H1 (cell line): ENCODE results near the gene NACAD. TPM values are rescaled to one million over a fixed set of nuclear protein-coding genes. Genes with fewer than 3 reads are reported as not detected.

ENCODE experiments used
- CTCF ChIA-PET: fragments of 300-600 bp; sonication (Branson Sonifier 250); formaldehyde crosslinking; loops from one replicate; lab custom pipeline; 2021; ENCODE audit not compliant: partially characterized antibody; lab: Charles Lee
- POLR2A ChIA-PET: fragments of 300-600 bp; sonication (Branson Sonifier 250); formaldehyde crosslinking; loops from one replicate; lab custom pipeline; 2021; ENCODE audit warnings: inconsistent platforms; ENCODE audit not compliant: partially characterized antibody; lab: Charles Lee
- DNase-seq, 2 experiments: peaks; one replicate each; pipeline versions ENCODE4 v3.0.0 to v3.0.0-alpha.2; 2010 to 2022; ENCODE audit warnings: low spot score in 2 of 2, low read depth in 1 of 2, mixed read lengths in 1 of 2
- FAIRE-seq: peaks from 2 replicates; lab custom pipeline; 2011; peaks lifted over from hg19 to GRCh38; lab: Jason Lieb, UNC
- H2AFZ ChIP-seq: 2 replicates; pipeline ENCODE4 v1.8.1; 2012; ENCODE audit warnings: low read length, inconsistent platforms
- H2AK5ac ChIP-seq: 2 replicates; pipeline ENCODE4 v1.6.1; 2013; ENCODE audit warnings: low read depth, low read length
- H2BK120ac ChIP-seq: replicated peaks from 2 replicates; pipeline ENCODE3; 2013; ENCODE audit warnings: low read depth, low read length, inconsistent platforms
- H2BK12ac ChIP-seq: 2 replicates; pipeline ENCODE4 v1.6.1; 2013; ENCODE audit warnings: low read depth, low read length
- H2BK15ac ChIP-seq: 2 replicates; pipeline ENCODE4 v1.6.1; 2013; ENCODE audit warnings: low read length
- H2BK20ac ChIP-seq: 2 replicates; pipeline ENCODE4 v1.6.1; 2013; ENCODE audit warnings: low read length
- H2BK5ac ChIP-seq: 2 replicates; pipeline ENCODE4 v1.6.1; 2013; ENCODE audit warnings: low read depth, low read length
- H3K14ac ChIP-seq: 2 replicates; pipeline ENCODE4 v1.6.1; 2013; ENCODE audit warnings: inconsistent platforms; ENCODE audit not compliant: insufficient read length
- H3K18ac ChIP-seq: 2 replicates; pipeline ENCODE4 v1.6.1; 2013; ENCODE audit warnings: low read length; ENCODE audit errors: extremely low read depth
- H3K23ac ChIP-seq: 2 replicates; pipeline ENCODE4 v1.6.1; 2013; ENCODE audit warnings: inconsistent platforms; ENCODE audit not compliant: insufficient read length
- H3K23me2 ChIP-seq: 2 replicates; pipeline ENCODE4 v1.6.1; 2013; ENCODE audit warnings: low read depth, low read length
- H3K27ac ChIP-seq: 2 replicates; pipeline ENCODE4 v1.6.1; 2011; ENCODE audit warnings: low read depth, low read length, inconsistent platforms
- H3K27me3 ChIP-seq, 4 experiments: replicated peaks in 1 of 4; 1 replicate in 1 of 4; 2 replicates in 3 of 4; pipeline versions ENCODE4 v1.6.1 to v1.8.1; 2011 to 2013; ENCODE audit warnings: low read length in 3 of 4, mild to moderate bottlenecking in 3 of 4, inconsistent platforms in 2 of 4, mixed read lengths in 2 of 4, moderate library complexity in 1 of 4; ENCODE audit not compliant: control insufficient read depth in 3 of 4, insufficient read depth in 3 of 4; ENCODE audit errors: extremely low read depth in 1 of 4
- H3K36me3 ChIP-seq, 4 experiments: 2 replicates each; pipeline versions ENCODE4 v1.6.1 to v1.8.1; 2011 to 2013; ENCODE audit warnings: mild to moderate bottlenecking in 4 of 4, low read length in 3 of 4, moderate library complexity in 2 of 4, control low read depth in 1 of 4, inconsistent platforms in 1 of 4; ENCODE audit not compliant: insufficient read depth in 4 of 4, control insufficient read depth in 2 of 4
- H3K4ac ChIP-seq: replicated peaks from 2 replicates; pipeline ENCODE3; 2013; ENCODE audit warnings: low read length, low read depth, mixed read lengths, inconsistent platforms; ENCODE audit not compliant: insufficient read length
- H3K4me1 ChIP-seq, 4 experiments: replicated peaks in 1 of 4; 1 replicate in 1 of 4; 2 replicates in 3 of 4; pipeline versions ENCODE4 v1.6.1 to v1.8.1; 2011 to 2013; ENCODE audit warnings: low read length in 3 of 4, inconsistent platforms in 2 of 4, mixed read lengths in 1 of 4; ENCODE audit not compliant: insufficient read depth in 4 of 4, control insufficient read depth in 3 of 4
- H3K4me2 ChIP-seq, 2 experiments: 2 replicates each; pipeline versions ENCODE4 v1.6.1 to v1.8.1; 2011 to 2013; ENCODE audit warnings: low read depth in 2 of 2, low read length in 2 of 2, control low read depth in 1 of 2, inconsistent platforms in 1 of 2, mild to moderate bottlenecking in 1 of 2; ENCODE audit not compliant: insufficient read depth in 1 of 2
- H3K4me3 ChIP-seq, 4 experiments: fragments of 200-600, 300-600 bp in 1 of 4; sonication (generic), shearing (Covaris generic), sonication (Bioruptor Twin) in 1 of 4; 2 replicates each; pipeline versions ENCODE4 v1.5.1 to v1.8.1; 2011 to 2016; ENCODE audit warnings: low read length in 4 of 4, low read depth in 3 of 4, control low read depth in 2 of 4, inconsistent platforms in 2 of 4, mild to moderate bottlenecking in 2 of 4, mixed read lengths in 1 of 4, moderate library complexity in 1 of 4; ENCODE audit not compliant: insufficient read depth in 2 of 4; ENCODE audit errors: extremely low read depth in 1 of 4
- H3K56ac ChIP-seq: replicated peaks from 2 replicates; pipeline ENCODE3; 2013; ENCODE audit warnings: low read depth, mild to moderate bottlenecking, mixed read lengths, low read length, inconsistent platforms; ENCODE audit not compliant: insufficient read length
- H3K79me1 ChIP-seq: 2 replicates; pipeline ENCODE4 v1.6.1; 2013; ENCODE audit warnings: low read depth, low read length, control low read depth
- H3K79me2 ChIP-seq, 2 experiments: 2 replicates each; pipeline versions ENCODE4 v1.6.1 to v1.8.1; 2012 to 2013; ENCODE audit warnings: low read length in 2 of 2, mild to moderate bottlenecking in 2 of 2, inconsistent platforms in 1 of 2; ENCODE audit not compliant: insufficient read depth in 2 of 2, control insufficient read depth in 1 of 2
- H3K9ac ChIP-seq, 4 experiments: replicated peaks in 1 of 4; 1 replicate in 1 of 4; 2 replicates in 3 of 4; pipeline versions ENCODE4 v1.6.1 to v1.8.1; 2011 to 2013; ENCODE audit warnings: low read depth in 3 of 4, low read length in 3 of 4, control low read depth in 2 of 4, mild to moderate bottlenecking in 2 of 4, moderate library complexity in 2 of 4, inconsistent platforms in 1 of 4; ENCODE audit errors: extremely low read depth in 1 of 4
- H3K9me3 ChIP-seq, 2 experiments: 2 replicates each; pipeline versions ENCODE4 v1.6.1 to v1.8.1; 2012 to 2013; ENCODE audit warnings: mild to moderate bottlenecking in 2 of 2, moderate library complexity in 2 of 2, control low read depth in 1 of 2, inconsistent platforms in 1 of 2, low read depth in 1 of 2, low read length in 1 of 2, mixed read lengths in 1 of 2; ENCODE audit not compliant: insufficient read depth in 2 of 2
- H4K20me1 ChIP-seq, 2 experiments: replicated peaks in 1 of 2; 2 replicates each; pipeline versions ENCODE3 to v1.8.1; 2011 to 2013; ENCODE audit warnings: inconsistent platforms in 2 of 2, low read length in 2 of 2, mild to moderate bottlenecking in 1 of 2; ENCODE audit not compliant: insufficient read depth in 2 of 2, control insufficient read depth in 1 of 2
- H4K5ac ChIP-seq: 2 replicates; pipeline ENCODE4 v1.6.1; 2013; ENCODE audit warnings: low read length, low read depth, mixed read lengths, inconsistent platforms; ENCODE audit not compliant: insufficient read length
- H4K8ac ChIP-seq: 2 replicates; pipeline ENCODE4 v1.8.0; 2013; ENCODE audit warnings: mild to moderate bottlenecking, moderate library complexity, low read length, inconsistent platforms; ENCODE audit not compliant: insufficient read depth; ENCODE audit errors: extremely low read depth
- H4K91ac ChIP-seq: replicated peaks from 2 replicates; pipeline ENCODE3; 2013; ENCODE audit warnings: low read length, mixed read lengths, inconsistent platforms; ENCODE audit not compliant: insufficient read length
- HDAC6 ChIP-seq: IDR thresholded peaks from one replicate; pipeline ENCODE4 v1.7.1; 2012; ENCODE audit warnings: low read depth, mild to moderate bottlenecking, inconsistent platforms, low read length, moderate library complexity
- KDM4A ChIP-seq: IDR thresholded peaks from one replicate; pipeline ENCODE4 v1.7.1; 2012; ENCODE audit warnings: low read depth, mild to moderate bottlenecking, moderate library complexity, low read length, inconsistent platforms; ENCODE audit not compliant: severe bottlenecking
- NRF1 ChIP-seq: IDR thresholded peaks from 2 replicates; pipeline ENCODE4 v1.6.1; 2011; ENCODE audit warnings: mild to moderate bottlenecking, low read depth, low read length, improper control_type of control experiment
- POLR2A ChIP-seq, 2 experiments: IDR thresholded peaks; 1 replicate in 1 of 2; 2 replicates in 1 of 2; pipeline ENCODE4 v1.6.1; 2011; ENCODE audit warnings: low read depth in 2 of 2, low read length in 2 of 2, mild to moderate bottlenecking in 2 of 2; ENCODE audit errors: control extremely low read depth in 1 of 2
- RAD21 ChIP-seq, 2 experiments: IDR thresholded peaks in 1 of 2; conservative IDR thresholded peaks in 1 of 2; 2 replicates each; pipeline ENCODE4 v1.6.1; 2011; ENCODE audit warnings: low read depth in 2 of 2, low read length in 2 of 2, improper control_type of control experiment in 1 of 2, inconsistent platforms in 1 of 2, mild to moderate bottlenecking in 1 of 2, moderate library complexity in 1 of 2
- SRF ChIP-seq: IDR thresholded peaks from 2 replicates; pipeline ENCODE4 v1.6.1; 2011; ENCODE audit warnings: mild to moderate bottlenecking, low read depth, low read length, moderate library complexity
- WGBS, 2 experiments: shearing (Covaris generic) in 1 of 2; methylation state at CpG; one replicate each; pipeline versions ENCODE4 v1.1.6 to v1.1.7; 2013 to 2015; ENCODE audit warnings: low lambda C conversion rate in 2 of 2, mixed read lengths in 2 of 2, inconsistent platforms in 1 of 2, low coverage in 1 of 2, missing lambda C conversion rate in 1 of 2; ENCODE audit not compliant: insufficient replicate concordance in 2 of 2, insufficient coverage in 1 of 2, insufficient read length in 1 of 2; ENCODE audit errors: extremely low coverage in 1 of 2, missing lambda C conversion rate in 1 of 2; 5-methylcytosine and 5-hydroxymethylcytosine counted together
- polyA plus RNA-seq, 7 experiments: library from polyadenylated mRNA; depleted of rRNA in 3 of 7; stranded (reverse) in 5 of 7; unstranded in 2 of 7; fragments of >200 nt in 5 of 7; fragments of 200-250 nt in 2 of 7; gene quantifications; 1 replicate in 5 of 7; 2 replicates in 1 of 7; 4 replicates in 1 of 7; pipeline versions ENCODE4 v1.2.1 to v1.2.3, GENCODE V29; 2011 to 2013; ENCODE audit warnings: missing spikeins in 2 of 7, mixed read lengths in 2 of 7
- total RNA-seq: library from RNA; stranded (reverse); fragmentation: NEBNext Ultra II Directional; extraction: Animal tissue kit (Norgen Biotek cat#: 25700); gene quantifications from 2 replicates; pipeline ENCODE4 v1.2.1, GENCODE V29; 2021

Gene NACAD
- total and polyA plus RNA-seq, 2 of the 8 experiments (the other 6 are each of a cell fraction or from before 2014, with no cell fraction given), result 1.3 to 6.0 TPM

DNA sequence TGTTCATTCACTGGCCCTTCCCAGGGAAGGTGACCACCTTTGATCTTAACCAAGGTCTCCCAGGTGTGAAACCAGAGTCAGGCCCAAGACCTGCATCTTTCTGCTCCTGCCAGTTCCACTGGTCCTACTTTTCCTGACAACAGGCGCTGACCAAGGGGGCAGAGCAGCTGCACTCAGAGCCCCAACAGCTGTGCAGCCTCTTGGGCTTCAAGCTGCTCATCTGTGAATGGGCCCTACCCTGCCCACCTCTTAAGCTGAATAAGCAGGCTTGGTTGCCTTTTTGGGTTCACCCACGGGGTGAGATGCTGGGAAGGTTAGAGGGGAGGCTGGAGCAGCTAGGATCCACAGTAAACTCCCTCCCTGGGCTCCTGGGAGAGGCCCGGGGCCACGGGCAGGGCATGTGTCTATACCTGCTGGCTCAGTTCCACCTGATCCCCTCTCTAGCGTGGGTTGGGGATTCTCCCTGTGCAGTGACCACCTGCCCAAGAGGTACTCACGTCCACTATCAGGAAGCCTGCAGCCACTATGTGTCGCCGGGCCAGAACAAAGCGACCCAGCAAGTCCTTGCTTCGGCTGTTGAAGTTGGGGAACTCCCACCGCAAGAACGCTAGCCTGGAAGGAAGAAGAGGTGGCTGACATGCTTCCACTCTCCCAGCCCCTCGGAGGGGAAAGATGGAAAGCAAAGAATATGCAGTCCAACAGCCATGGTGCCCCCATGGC lies 12.2 kb upstream of the NACAD start:
- H3K36me3 ChIP-seq, result peaks cover 49 to 71% (median 64%) of the 10 kb centered on the region in 4 experiments
- no peak overlapping the region for H3K14ac ChIP-seq
- H3K9me3 ChIP-seq, result no peaks in the 10 kb centered on the region
- H3K23me2 ChIP-seq, result no peaks in the 10 kb centered on the region
- no peak overlapping the region for H3K27ac ChIP-seq
- H3K4me1 ChIP-seq, result no peaks in the 10 kb centered on the region
- no peak overlapping the region for H3K4me2 ChIP-seq
- H2BK5ac ChIP-seq, result no peak overlapping the region
- H4K8ac ChIP-seq, result no peak overlapping the region; the same call in 1 of the 2 replicates
- no peak overlapping the region for H3K18ac ChIP-seq
- POLR2A ChIA-PET, result interaction anchor here (1.1 to 3.1 kb wide), 2 partner anchors 10 to 115 kb away, joined by 3 to 30 read pairs; partner anchors contain the start of gene TBRG4
- no peak overlapping the region for H4K5ac ChIP-seq
- H3K79me2 ChIP-seq, result no peaks in the 10 kb centered on the region
- H2AK5ac ChIP-seq, result no peak overlapping the region
- peaks cover 10 to 44% of the 10 kb centered on the region in 2 experiments for H4K20me1 ChIP-seq
- no peak overlapping the region for H2BK12ac ChIP-seq
- no peak for DNase-seq
- no peak overlapping the region for H2BK20ac ChIP-seq
- H3K27me3 ChIP-seq, result no peaks in the 10 kb centered on the region
- H2AFZ ChIP-seq, result no peak overlapping the region
- no peak overlapping the region for H3K4me3 ChIP-seq
- no peak overlapping the region for H2BK15ac ChIP-seq
- H3K9ac ChIP-seq, result no peak overlapping the region
- H3K79me1 ChIP-seq, result peaks cover 3% of the 10 kb centered on the region
- no peak overlapping the region for H3K23ac ChIP-seq
- FAIRE-seq, result no peak
- H3K4ac ChIP-seq, result no peak overlapping the region
- no peak overlapping the region for H4K91ac ChIP-seq
- WGBS, 2 experiments, result 88% methylated on average over 13 of the region's 13 CpGs; no CpG with 5 or more reads in 1 of the 2 experiments
- no peak overlapping the region for H3K56ac ChIP-seq
- CTCF ChIA-PET, result interaction anchor here (1.1 to 2.7 kb wide), 2 partner anchors 35 to 244 kb away, joined by 3 to 10 read pairs; no protein-coding TSS in a partner anchor
- no peak overlapping the region for H2BK120ac ChIP-seq
- TF ChIP-seq SRF (no peak), RAD21 (IDR thresholded peaks at IDR 0.05 in 1 of 2, conservative IDR thresholded peaks at IDR 0.05 in 1 of 2; ENCODE audit: low read depth in 2 of 2, low read length in 2 of 2) (no peak), POLR2A (IDR thresholded peaks at IDR 0.05; ENCODE audit: control extremely low read depth in 1 of 2, low read depth in 2 of 2, low read length in 2 of 2) (no peak), NRF1 (no peak), KDM4A (no peak), HDAC6 (no peak)
